ENCODE results near the gene PLCB4. TPM values are rescaled to one million over a fixed set of nuclear protein-coding genes. Genes with fewer than 3 reads are reported as not detected.

PLCB4 gene
- total RNA-seq, 4 donors from 2014 or later = 2.7 to 11.4 (median 6.5) TPM

- WGBS, 2 donors = 81 to 84% methylated on average over 4 of the region's 4 CpGs
- TF ChIP-seq CTCF (IDR thresholded peaks at IDR 0.05) (no peak), POLR2A (IDR thresholded peaks at IDR 0.05) (no peak)
- no peak for DNase-seq (ENCODE audit: low spot score in 2 of 2)
- no peak overlapping the region for H3K4me3 ChIP-seq (ENCODE audit: low read depth, poor library complexity, severe bottlenecking)
- intact Hi-C loops (cut with DNase I; ENCODE audit: low total_unique reads) = no loop called here
Observed at GRCh38 chr20:9487231-9487630, 418.3 kb downstream of the PLCB4 start.

GRCh38 chr20:9488063-9488462 is 419.2 kb downstream of the PLCB4 start:
- intact Hi-C loops (cut with DNase I; ENCODE audit: low total_unique reads) = no loop called here
- 35 to 38% methylated on average over 2 of the region's 2 CpGs for WGBS, 2 donors
- no peak overlapping the region for H3K4me3 ChIP-seq (ENCODE audit: low read depth, poor library complexity, severe bottlenecking)
- TF ChIP-seq POLR2A (IDR thresholded peaks at IDR 0.05) = no peak
- no peak for DNase-seq (ENCODE audit: low spot score in 2 of 2)

- intact Hi-C loops (cut with DNase I; ENCODE audit: low total_unique reads) = no loop called here
- no peak for DNase-seq (ENCODE audit: low spot score in 2 of 2)
- WGBS, 2 donors = 64 to 69% methylated on average over 3 of the region's 3 CpGs
- TF ChIP-seq POLR2A (IDR thresholded peaks at IDR 0.05) = no peak
- no peak for TF ChIP-seq CTCF (IDR thresholded peaks at IDR 0.05)
- H3K4me3 ChIP-seq (ENCODE audit: low read depth, poor library complexity, severe bottlenecking) = no peak overlapping the region
Observed at GRCh38 chr20:9490161-9490560, 421.3 kb downstream of the PLCB4 start.

GRCh38 chr20:9490631-9491030 is 421.7 kb downstream of the PLCB4 start:
- 86 to 96% methylated on average over 3 of the region's 3 CpGs for WGBS, 2 donors
- H3K4me3 ChIP-seq (ENCODE audit: low read depth, poor library complexity, severe bottlenecking) = no peak overlapping the region
- no peak for TF ChIP-seq CTCF (IDR thresholded peaks at IDR 0.05)
- TF ChIP-seq POLR2A (IDR thresholded peaks at IDR 0.05) = no peak
- intact Hi-C loops (cut with DNase I; ENCODE audit: low total_unique reads) = no loop called here
- DNase-seq (ENCODE audit: low spot score in 2 of 2) = no peak

- no peak overlapping the region for H3K4me3 ChIP-seq (ENCODE audit: low read depth, poor library complexity, severe bottlenecking)
- intact Hi-C loops (cut with DNase I; ENCODE audit: low total_unique reads) = no loop called here
- no peak for DNase-seq (ENCODE audit: low spot score in 2 of 2)
- TF ChIP-seq CTCF (IDR thresholded peaks at IDR 0.05) (no peak), POLR2A (IDR thresholded peaks at IDR 0.05) (no peak)
- WGBS, 2 donors = 72 to 88% methylated on average over 1 of the region's 1 CpG
Observed at GRCh38 chr20:9491324-9491723, 422.4 kb downstream of the PLCB4 start.

- intact Hi-C loops (cut with DNase I; ENCODE audit: low total_unique reads) = no loop called here
- TF ChIP-seq POLR2A (IDR thresholded peaks at IDR 0.05) (no peak), CTCF (IDR thresholded peaks at IDR 0.05) (no peak)
- DNase-seq (ENCODE audit: low spot score in 2 of 2) = no peak
- no peak overlapping the region for H3K4me3 ChIP-seq (ENCODE audit: low read depth, poor library complexity, severe bottlenecking)
- 53 to 54% methylated on average over 4 of the region's 4 CpGs for WGBS, 2 donors
Observed at GRCh38 chr20:9492067-9492466, 423.2 kb downstream of the PLCB4 start.

Data from lower leg skin (tissue), 4 donors.